Adipose tissue (tissue), 3 donors: ENCODE data around the gene DOCK11. TPM values are rescaled to one million over a fixed set of nuclear protein-coding genes. Genes with fewer than 3 reads are reported as not detected.

Experiments
- H3K27ac ChIP-seq: one replicate; pipeline ENCODE4 v1.5.1; 2013; ENCODE audit warnings: low read depth, low read length
- WGBS, 3 donors: extraction: QIAGEN DNeasy Blood & Tissue Kit; methylation state at CpG; one replicate each; pipeline ENCODE4 v1.1.7; 2013; 5-methylcytosine and 5-hydroxymethylcytosine counted together
- polyA plus RNA-seq, 3 donors: library from polyadenylated mRNA; stranded (reverse); fragments of 200-250 nt; gene quantifications; one replicate each; pipeline ENCODE4 v1.2.3, GENCODE V29; 2013
- donor health status: healthy with polysubstance abuse.
- donor health status: Bipolar disorder and iron deficiency.
- donor health status: healthy.

DOCK11 gene
- polyA plus RNA-seq, 3 donors = 5.8 to 35.8 (median 35.2) TPM

GRCh38 chrX:118588715-118589114 is 93.1 kb downstream of the DOCK11 start:
- WGBS, 3 donors = 49 to 80% (median 63%) methylated on average over 3 of the region's 3 CpGs
- no peak overlapping the region for H3K27ac ChIP-seq

GRCh38 chrX:118589227-118589626 is 93.6 kb downstream of the DOCK11 start:
- H3K27ac ChIP-seq = no peak overlapping the region
- 62 to 87% (median 79%) methylated on average over 1 of the region's 1 CpG for WGBS, 3 donors

GRCh38 chrX:118593407-118593806 is 97.8 kb downstream of the DOCK11 start:
- WGBS, 3 donors = 49 to 78% (median 51%) methylated on average over 3 of the region's 3 CpGs
- no peak overlapping the region for H3K27ac ChIP-seq

GRCh38 chrX:118594697-118595420 is 99.2 kb downstream of the DOCK11 start:
- WGBS, 3 donors = 74 to 90% (median 75%) methylated on average over 4 of the region's 4 CpGs
- H3K27ac ChIP-seq = no peak overlapping the region

GRCh38 chrX:118595501-118596042 is 100.0 kb downstream of the DOCK11 start:
- H3K27ac ChIP-seq = no peak overlapping the region
- WGBS, 3 donors = 59 to 67% (median 61%) methylated on average over 7 of the region's 7 CpGs

GRCh38 chrX:118596390-118596789 is 100.8 kb downstream of the DOCK11 start:
- H3K27ac ChIP-seq = no peak overlapping the region

- WGBS, 3 donors = 12 to 28% (median 23%) methylated on average over 7 of the region's 7 CpGs
- no peak overlapping the region for H3K27ac ChIP-seq
These were observed 108.4 kb downstream of the DOCK11 start for GRCh38 chrX:118603981-118604380.

- H3K27ac ChIP-seq = no peak overlapping the region
- WGBS, 3 donors = 44 to 94% (median 63%) methylated on average over 2 of the region's 2 CpGs
These were observed 116.7 kb downstream of the DOCK11 start for GRCh38 chrX:118612290-118612689.

- H3K27ac ChIP-seq = no peak overlapping the region
- WGBS, 3 donors = 53 to 96% (median 66%) methylated on average over 1 of the region's 1 CpG
These were observed 118.5 kb downstream of the DOCK11 start for GRCh38 chrX:118614150-118614549.

- no peak overlapping the region for H3K27ac ChIP-seq
- 76 to 92% (median 77%) methylated on average over 3 of the region's 3 CpGs for WGBS, 3 donors
These were observed 119.5 kb downstream of the DOCK11 start for GRCh38 chrX:118615141-118615540.

GRCh38 chrX:118621081-118621759 is 125.6 kb downstream of the DOCK11 start:
- 65 to 79% (median 75%) methylated on average over 8 of the region's 8 CpGs for WGBS, 3 donors
- H3K27ac ChIP-seq = no peak overlapping the region

GRCh38 chrX:118623062-118623461 is 127.4 kb downstream of the DOCK11 start:
- no peak overlapping the region for H3K27ac ChIP-seq
- 73 to 94% (median 88%) methylated on average over 3 of the region's 3 CpGs for WGBS, 3 donors

GRCh38 chrX:118626346-118626745 is 130.7 kb downstream of the DOCK11 start:
- WGBS, 3 donors = 68 to 82% (median 76%) methylated on average over 4 of the region's 4 CpGs
- H3K27ac ChIP-seq = no peak overlapping the region

- WGBS, 3 donors = 49 to 76% (median 51%) methylated on average over 5 of the region's 5 CpGs
- H3K27ac ChIP-seq = no peak overlapping the region
These were observed 131.6 kb downstream of the DOCK11 start for GRCh38 chrX:118627084-118627758.

GRCh38 chrX:118630848-118631247 is 135.2 kb downstream of the DOCK11 start:
- 52 to 88% (median 69%) methylated on average over 7 of the region's 7 CpGs for WGBS, 3 donors
- H3K27ac ChIP-seq = no peak overlapping the region

GRCh38 chrX:118631586-118631985 is 136.0 kb downstream of the DOCK11 start:
- 56 to 80% (median 78%) methylated on average over 1 of the region's 1 CpG for WGBS, 3 donors
- H3K27ac ChIP-seq = no peak overlapping the region

GRCh38 chrX:118632862-118633261 is 137.2 kb downstream of the DOCK11 start:
- H3K27ac ChIP-seq = no peak overlapping the region
- WGBS, 3 donors = 41 to 66% (median 63%) methylated on average over 4 of the region's 4 CpGs

GRCh38 chrX:118633530-118633929 is 137.9 kb downstream of the DOCK11 start:
- 75 to 85% (median 80%) methylated on average over 6 of the region's 6 CpGs for WGBS, 3 donors
- H3K27ac ChIP-seq = no peak overlapping the region

GRCh38 chrX:118634336-118634735 is 138.7 kb downstream of the DOCK11 start:
- 94 to 98% (median 97%) methylated on average over 18 of the region's 18 CpGs for WGBS, 3 donors
- no peak overlapping the region for H3K27ac ChIP-seq
